Measurements from ENCODE around the gene STON1.

DNA sequence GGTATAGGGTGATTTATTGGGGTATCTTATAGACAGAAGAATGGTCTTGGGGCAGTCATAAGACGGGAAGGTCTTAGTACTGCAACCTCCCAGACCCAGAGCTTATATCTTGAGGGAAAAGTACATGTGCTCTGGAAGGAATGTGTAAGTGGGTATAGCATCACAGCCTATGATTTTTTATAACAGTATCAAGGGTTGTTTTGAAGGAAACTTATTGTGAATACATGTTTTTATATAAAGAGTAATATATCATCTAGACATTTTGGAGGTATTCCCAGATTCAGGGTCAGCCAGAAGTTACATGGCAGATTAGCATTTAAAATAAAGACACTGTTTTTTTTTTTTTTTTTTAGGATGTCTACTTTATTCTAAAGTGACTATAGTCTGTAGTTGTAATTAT lies 47.6 kb upstream of the STON1 start:
- TF ChIP-seq, protein P1, sequence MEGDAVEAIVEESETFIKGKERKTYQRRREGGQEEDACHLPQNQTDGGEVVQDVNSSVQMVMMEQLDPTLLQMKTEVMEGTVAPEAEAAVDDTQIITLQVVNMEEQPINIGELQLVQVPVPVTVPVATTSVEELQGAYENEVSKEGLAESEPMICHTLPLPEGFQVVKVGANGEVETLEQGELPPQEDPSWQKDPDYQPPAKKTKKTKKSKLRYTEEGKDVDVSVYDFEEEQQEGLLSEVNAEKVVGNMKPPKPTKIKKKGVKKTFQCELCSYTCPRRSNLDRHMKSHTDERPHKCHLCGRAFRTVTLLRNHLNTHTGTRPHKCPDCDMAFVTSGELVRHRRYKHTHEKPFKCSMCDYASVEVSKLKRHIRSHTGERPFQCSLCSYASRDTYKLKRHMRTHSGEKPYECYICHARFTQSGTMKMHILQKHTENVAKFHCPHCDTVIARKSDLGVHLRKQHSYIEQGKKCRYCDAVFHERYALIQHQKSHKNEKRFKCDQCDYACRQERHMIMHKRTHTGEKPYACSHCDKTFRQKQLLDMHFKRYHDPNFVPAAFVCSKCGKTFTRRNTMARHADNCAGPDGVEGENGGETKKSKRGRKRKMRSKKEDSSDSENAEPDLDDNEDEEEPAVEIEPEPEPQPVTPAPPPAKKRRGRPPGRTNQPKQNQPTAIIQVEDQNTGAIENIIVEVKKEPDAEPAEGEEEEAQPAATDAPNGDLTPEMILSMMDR (IDR thresholded peaks at IDR 0.05): no peak
- TF ChIP-seq POLR2AphosphoS5 (IDR thresholded peaks at IDR 0.05): peak; percentile 9 to 34 (median 27)

All from transverse colon (tissue), 4 donors.